HG03442 (cell line): ENCODE results near the gene PPIP5K1.
"Not testable (repeated sequence)": the region's sequence is repeated elsewhere in the genome, so short reads cannot be mapped to it uniquely, and the experiment has no call there.

ENCODE experiments used
- ATAC-seq: cut with Tn5 transposase; IDR thresholded peaks from one replicate; pipeline ENCODE4 v1.9.1; 2021; ENCODE audit warnings: mild to moderate bottlenecking, moderate library complexity; ENCODE audit not compliant: unreplicated experiment

The PPIP5K1 gene

GRCh38 chr15:43547539-43547938 is 42.5 kb downstream of the PPIP5K1 start:
- no peak for ATAC-seq

DNA sequence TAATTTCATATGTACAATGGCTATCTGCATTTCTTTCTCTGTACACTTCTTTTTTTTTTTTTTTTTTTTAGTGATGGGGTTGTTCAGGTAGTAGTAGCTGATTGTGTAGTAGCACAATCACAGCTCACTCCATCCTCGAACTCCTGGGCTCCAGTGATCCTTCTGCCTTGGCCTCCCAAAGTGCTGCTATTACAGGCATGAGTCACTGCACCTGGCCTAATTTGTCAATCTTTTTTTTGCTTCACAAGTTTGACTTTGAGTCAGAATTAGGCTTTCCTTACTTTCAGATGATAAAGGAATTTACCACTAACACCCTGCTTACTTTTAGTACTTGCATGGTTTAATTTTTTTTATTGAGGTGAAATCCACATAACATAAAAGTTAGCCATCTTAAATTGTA is 44.6 kb downstream of the PPIP5K1 start:
- ATAC-seq: no peak

GRCh38 chr15:43544266-43544665 is 45.7 kb downstream of the PPIP5K1 start:
- no peak for ATAC-seq

DNA sequence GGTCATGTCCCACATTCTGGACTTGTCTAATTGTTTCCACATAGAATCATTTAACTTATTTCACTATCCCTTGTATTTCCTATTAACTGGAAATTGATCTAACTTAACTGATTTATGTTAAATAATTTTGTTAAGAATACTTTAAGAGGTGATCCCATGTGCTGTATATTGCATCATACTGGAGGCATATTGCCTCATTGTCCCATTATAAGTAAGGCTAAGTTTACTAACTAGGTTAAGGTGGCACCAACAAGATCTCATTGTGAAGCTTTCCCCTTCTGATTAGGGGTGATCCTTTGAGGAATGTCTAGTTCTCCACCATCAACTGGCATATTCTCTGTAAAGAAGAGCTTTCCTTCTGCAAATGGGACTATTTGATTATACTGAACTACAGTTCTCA is 48.2 kb downstream of the PPIP5K1 start:
- ATAC-seq: no peak

GRCh38 chr15:43538091-43538490 is 51.9 kb downstream of the PPIP5K1 start:
- no peak for ATAC-seq

- no peak for ATAC-seq
Observed at GRCh38 chr15:43534897-43535296, 55.1 kb downstream of the PPIP5K1 start.

GRCh38 chr15:43532826-43533225 is 57.2 kb downstream of the PPIP5K1 start:
- ATAC-seq: not testable (repeated sequence)

DNA sequence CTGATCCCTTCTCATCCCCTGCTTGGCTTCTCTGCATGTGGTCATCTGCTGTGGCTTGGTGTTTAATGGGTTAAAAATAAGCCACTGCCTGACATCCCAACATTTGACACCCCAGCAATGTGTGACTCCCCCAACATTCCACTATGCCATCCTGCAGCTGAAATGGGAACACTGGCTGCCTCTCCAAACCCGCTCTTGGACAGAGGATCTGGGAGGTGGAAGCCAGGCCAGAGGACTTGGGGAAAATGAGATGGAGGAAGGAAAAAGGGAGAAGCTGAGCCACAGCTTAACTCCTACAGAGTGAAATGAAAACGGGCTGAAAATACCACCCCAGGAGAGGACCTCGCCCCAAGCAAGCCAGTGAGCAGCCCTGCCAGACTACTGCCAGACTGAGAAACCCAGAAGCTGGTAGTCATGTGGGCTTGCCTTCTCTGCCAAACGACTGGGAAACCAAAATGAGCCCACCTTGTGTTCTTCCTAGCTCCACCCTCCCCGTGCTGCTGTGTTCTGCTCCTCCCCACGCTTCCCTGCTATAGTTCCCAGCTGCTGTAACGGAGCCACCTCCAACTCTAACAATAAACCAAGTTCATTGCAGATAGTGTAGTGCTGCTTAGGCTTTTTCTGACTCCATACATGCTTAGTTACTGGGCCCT is 58.9 kb downstream of the PPIP5K1 start:
- no peak for ATAC-seq

DNA sequence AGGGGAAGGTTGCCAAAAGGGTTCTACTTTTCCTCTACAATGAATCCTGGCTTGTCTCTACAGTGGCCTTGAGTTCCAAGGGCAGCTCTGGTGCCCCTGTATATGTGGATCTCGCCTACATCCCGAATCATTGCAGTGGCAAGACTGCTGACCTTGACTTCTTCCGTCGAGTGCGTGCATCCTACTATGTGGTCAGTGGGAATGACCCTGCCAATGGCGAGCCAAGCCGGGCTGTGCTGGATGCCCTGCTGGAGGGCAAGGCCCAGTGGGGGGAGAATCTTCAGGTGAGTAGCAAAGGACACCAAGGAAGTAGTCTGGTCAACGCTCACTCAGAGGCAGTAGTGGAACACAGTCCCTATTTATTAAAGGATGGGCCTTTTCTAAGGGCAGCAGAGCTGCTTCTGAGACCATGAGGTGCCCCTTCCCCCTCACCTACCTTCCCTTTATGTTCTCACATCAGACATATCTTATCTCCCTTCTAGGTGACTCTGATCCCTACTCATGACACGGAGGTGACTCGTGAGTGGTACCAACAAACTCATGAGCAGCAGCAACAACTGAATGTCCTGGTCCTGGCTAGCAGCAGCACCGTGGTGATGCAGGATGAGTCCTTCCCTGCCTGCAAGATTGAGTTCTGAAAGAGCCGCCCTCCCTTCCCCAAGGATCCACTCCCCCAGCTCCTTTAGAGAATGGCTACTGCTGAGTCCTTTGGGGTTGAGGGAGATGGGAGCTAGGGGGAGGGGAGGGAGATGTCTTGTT is 60.2 kb downstream of the PPIP5K1 start:
- no peak for ATAC-seq

- no peak for ATAC-seq
Observed at GRCh38 chr15:43529141-43529540, 60.9 kb downstream of the PPIP5K1 start.

- ATAC-seq: no peak
Observed at GRCh38 chr15:43528542-43529007, 61.4 kb downstream of the PPIP5K1 start.

- ATAC-seq: no peak
Observed at GRCh38 chr15:43527802-43528541, 62.0 kb downstream of the PPIP5K1 start.

- no peak for ATAC-seq
Observed at GRCh38 chr15:43527016-43527801, 62.8 kb downstream of the PPIP5K1 start.

DNA sequence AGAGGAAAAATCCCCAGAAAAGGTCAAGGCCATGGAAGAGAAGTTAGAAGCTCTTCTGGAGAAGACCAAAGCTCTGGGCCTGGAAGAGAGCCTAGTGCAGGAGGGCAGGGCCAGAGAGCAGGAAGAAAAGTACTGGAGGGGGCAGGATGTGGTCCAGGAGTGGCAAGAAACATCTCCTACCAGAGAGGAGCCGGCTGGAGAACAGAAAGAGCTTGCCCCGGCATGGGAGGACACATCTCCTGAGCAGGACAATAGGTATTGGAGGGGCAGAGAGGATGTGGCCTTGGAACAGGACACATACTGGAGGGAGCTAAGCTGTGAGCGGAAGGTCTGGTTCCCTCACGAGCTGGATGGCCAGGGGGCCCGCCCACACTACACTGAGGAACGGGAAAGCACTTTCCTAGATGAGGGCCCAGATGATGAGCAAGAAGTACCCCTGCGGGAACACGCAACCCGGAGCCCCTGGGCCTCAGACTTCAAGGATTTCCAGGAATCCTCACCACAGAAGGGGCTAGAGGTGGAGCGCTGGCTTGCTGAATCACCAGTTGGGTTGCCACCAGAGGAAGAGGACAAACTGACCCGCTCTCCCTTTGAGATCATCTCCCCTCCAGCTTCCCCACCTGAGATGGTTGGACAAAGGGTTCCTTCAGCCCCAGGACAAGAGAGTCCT is 63.6 kb downstream of the PPIP5K1 start:
- ATAC-seq: no peak

- no peak for ATAC-seq
Observed at GRCh38 chr15:43525131-43525530, 64.9 kb downstream of the PPIP5K1 start.

DNA sequence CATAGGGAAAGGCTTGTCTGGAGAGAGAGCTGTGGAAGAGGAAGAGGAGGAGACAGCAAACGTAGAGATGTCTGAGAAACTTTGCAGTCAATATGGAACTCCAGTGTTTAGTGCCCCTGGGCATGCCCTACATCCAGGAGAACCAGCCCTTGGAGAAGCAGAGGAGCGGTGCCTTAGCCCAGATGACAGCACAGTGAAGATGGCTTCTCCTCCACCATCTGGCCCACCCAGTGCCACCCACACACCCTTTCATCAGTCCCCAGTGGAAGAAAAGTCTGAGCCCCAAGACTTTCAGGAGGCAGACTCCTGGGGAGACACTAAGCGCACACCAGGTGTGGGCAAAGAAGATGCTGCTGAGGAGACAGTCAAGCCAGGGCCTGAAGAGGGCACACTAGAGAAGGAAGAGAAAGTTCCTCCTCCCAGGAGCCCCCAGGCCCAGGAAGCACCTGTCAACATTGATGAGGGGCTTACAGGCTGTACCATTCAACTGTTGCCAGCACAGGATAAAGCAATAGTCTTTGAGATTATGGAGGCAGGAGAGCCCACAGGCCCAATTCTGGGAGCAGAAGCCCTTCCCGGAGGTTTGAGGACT is 65.7 kb downstream of the PPIP5K1 start:
- ATAC-seq: no peak

- ATAC-seq: no peak
Observed at GRCh38 chr15:43523646-43524045, 66.4 kb downstream of the PPIP5K1 start.

DNA sequence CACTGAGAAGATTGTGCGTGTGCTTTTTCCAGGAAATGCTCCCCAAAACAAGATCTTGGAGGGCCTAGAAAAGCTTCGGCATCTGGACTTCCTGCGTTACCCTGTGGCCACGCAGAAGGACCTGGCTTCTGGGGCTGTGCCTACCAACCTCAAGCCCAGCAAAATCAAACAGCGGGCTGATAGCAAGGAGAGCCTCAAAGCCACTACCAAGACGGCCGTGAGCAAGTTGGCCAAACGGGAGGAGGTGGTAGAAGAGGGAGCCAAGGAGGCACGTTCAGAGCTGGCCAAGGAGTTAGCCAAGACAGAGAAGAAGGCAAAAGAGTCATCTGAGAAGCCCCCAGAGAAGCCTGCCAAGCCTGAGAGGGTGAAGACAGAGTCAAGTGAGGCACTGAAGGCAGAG is 67.8 kb downstream of the PPIP5K1 start:
- no peak for ATAC-seq

DNA sequence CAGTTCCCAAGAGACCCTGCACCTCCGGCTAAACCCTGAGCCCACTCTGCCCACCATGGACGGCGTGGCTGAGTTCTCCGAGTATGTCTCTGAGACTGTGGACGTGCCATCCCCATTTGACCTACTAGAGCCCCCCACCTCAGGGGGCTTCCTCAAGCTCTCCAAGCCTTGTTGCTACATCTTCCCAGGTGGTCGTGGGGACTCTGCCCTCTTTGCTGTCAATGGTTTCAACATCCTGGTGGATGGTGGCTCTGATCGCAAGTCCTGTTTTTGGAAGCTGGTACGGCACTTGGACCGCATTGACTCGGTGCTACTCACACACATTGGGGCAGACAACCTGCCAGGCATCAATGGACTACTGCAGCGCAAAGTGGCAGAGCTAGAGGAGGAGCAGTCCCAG is 68.6 kb downstream of the PPIP5K1 start:
- ATAC-seq: no peak

- ATAC-seq: no peak
Observed at GRCh38 chr15:43520138-43520537, 69.9 kb downstream of the PPIP5K1 start.
